ENCODE measurements around the gene ITFG2.
"Not testable (repeated sequence)": the region's sequence is repeated elsewhere in the genome, so short reads cannot be mapped to it uniquely, and the experiment has no call there.

The ITFG2 gene

GRCh38 chr12:2812290-2813213, at the start of gene ITFG2:
TSS of gene ITFG2 (plus strand) at chr12:2812668. CDS start at chr12:2812761, 93 bp downstream.
- DNase-seq (ENCODE audit: low spot score) = peak; percentile 98

DNA sequence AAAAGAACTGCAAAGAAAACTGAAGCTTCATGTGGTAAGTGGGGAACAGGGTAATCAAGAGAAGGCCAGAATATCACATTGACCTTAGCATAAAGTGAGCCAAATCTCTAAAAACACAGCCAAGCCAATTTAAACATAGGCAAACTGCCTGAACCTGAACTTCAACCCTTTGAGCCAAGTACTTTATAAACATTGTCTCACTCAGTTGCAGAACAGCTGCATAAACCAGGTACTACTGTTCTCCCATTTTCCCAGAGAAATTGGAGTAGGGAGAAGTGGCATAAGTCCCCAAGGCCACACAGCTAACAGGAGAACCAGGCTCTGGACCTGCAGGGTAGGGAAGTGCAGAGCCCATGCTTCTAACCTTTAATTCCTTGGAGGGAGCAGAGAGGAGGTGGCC, 48.1 kb upstream of the ITFG2 start:
- no peak for DNase-seq (ENCODE audit: low spot score)

GRCh38 chr12:2765052-2765451, 47.4 kb upstream of the ITFG2 start:
- DNase-seq (ENCODE audit: low spot score) = no peak

DNA sequence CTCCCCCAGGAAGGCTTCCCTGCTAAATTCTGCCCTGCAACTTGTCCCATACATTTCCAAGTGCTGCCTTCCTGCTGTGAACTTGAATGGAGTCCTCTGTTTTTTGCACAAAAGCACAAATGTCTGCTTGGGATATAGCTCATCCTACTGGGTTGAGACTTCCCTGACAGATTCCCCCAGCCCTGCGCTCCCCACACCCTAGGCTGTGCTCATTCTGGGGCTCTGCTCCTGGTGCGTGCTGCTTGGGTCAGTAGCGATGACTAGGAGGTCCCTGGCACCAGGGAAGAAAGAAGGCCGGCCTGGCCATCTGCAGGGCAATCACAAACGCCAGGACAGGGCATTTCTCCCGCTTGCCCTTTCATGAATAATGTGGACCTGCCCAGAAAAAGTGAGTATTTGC, 46.9 kb upstream of the ITFG2 start:
- no peak for DNase-seq (ENCODE audit: low spot score)

GRCh38 chr12:2768224-2768961, 44.1 kb upstream of the ITFG2 start:
- DNase-seq (ENCODE audit: low spot score) = no peak

DNA sequence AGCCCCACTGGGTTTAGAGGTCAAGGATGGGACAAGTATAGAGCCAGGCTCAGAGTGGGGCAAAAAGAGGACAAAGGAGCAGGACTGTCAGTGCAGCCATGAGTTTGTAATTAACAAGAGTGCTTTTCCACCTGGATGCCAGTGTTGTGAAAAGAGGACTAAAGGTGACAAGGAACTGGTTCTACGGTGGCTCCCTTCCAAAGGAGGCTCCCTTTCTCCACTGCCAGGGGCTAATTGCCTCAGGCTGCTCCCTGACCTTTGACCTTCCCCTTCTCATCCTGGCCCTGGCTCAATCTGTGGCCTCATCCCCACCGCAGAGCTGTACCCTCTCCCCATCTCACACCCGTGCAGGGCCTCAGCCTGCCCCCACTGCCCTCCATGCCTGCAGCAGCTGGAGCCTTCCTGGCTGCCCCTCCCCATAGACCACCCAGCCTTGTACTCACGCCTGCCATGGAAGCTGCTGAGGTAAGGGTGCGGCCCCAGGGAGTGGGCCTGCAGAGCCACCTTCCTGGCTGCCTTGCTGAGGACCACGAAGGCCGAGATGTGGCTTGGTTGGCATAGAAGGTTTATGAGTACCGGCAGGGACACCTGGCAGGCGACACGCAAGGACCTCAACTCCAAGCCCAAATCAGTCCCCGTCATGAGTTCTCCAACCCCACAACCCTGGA, 42.5 kb upstream of the ITFG2 start:
- DNase-seq (ENCODE audit: low spot score) = no peak

DNA sequence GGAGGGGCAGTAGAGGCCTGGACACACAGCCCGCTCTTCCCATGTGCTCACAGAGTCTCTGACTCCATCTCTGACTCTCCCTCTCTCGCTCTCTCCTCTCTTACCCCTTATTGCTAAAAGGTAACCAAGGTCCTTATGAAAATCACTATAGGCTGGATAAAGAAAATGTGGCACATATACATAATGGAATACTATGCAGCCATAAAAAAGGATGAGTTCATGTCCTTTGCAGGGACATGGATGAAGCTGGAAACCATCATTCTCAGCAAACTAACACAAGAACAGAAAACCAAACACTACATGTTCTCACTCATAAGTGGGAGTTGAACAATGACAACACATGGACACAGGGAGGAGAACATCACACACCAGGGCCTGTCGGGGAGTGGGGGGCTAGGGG, 41.9 kb upstream of the ITFG2 start:
- DNase-seq (ENCODE audit: low spot score) = not testable (repeated sequence)

GRCh38 chr12:2772370-2772769, 40.1 kb upstream of the ITFG2 start:
- DNase-seq (ENCODE audit: low spot score) = no peak

DNA sequence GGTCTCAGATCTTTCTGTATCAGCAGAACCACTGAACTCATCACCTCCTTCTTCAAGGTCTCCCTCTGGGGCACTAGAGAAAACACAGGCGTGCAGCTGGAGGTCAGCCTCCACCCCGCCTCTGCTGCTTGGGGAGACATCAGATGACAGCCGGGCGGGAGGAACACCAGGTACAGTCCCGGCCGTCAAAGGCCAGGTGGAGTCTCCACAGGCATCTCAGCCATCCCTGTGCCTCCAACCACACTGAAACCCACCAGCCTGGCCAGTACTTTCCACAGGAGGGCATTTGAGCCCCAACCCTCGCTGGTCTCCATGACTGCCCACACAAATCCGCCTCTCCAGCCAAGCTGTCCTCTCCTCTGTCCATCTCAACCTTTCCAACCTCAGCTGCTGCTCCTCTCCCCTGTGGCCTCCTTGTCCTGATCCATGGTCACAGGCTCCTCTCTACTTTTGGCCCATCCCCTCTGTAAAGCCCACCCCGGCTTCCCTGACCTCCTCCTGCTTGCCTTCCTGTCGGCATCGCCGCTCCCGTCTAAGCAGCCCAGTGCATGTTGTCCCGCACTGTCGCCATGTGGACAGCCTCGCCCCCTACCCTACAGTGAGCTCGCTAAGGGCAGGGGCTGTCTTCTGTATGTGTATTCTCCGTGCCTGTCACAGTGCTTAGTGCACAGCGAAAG, 39.1 kb upstream of the ITFG2 start:
- no peak for DNase-seq (ENCODE audit: low spot score)

GRCh38 chr12:2775431-2775830, 37.0 kb upstream of the ITFG2 start:
- DNase-seq (ENCODE audit: low spot score) = no peak

GRCh38 chr12:2776129-2776806, 36.2 kb upstream of the ITFG2 start:
- DNase-seq (ENCODE audit: low spot score) = no peak

GRCh38 chr12:2779281-2779680, 33.2 kb upstream of the ITFG2 start:
- no peak for DNase-seq (ENCODE audit: low spot score)

GRCh38 chr12:2783936-2784600, 28.4 kb upstream of the ITFG2 start:
- peak; percentile 80 for DNase-seq (ENCODE audit: low spot score)

GRCh38 chr12:2785017-2785416, 27.5 kb upstream of the ITFG2 start:
- DNase-seq (ENCODE audit: low spot score) = no peak

GRCh38 chr12:2791089-2791488, 21.4 kb upstream of the ITFG2 start:
- DNase-seq (ENCODE audit: low spot score) = no peak

DNA sequence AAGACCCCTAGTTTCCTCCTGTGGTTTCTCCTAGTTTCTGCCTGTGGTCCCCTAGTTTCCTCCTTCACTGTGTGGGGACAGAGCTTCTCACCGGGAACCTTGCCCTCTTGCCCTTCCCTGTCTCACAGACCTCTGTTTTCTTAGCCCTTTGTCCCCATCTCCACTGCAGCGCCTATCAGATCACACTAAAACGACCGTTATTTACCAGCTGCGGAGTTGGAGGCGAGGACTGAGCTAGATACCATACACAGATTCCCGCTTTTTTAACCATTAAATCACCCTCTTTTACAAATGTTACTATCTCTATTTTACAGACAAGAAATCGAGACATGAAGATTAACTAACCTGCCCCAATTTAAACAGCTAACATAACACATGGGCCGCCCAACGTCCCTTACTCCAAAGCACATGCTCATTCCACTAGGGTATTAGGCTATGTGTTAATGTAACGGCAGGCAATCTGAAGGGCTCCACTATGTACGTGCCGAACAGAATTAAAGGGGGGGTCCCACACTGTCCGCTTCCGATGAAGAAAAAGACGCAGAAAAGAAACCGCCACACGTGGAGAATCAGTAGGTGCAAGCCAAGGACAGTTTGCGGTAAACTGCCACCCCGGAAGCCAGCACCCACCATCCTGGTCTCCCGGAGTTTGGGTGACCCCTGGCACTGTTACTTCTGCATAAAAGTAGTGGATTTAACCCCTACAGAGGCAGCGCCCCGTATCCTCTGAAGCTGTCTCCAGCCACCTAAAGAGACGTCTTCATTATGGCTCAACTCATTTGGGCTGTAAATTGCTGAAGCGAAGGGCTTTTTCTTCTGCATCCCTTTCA, 19.6 kb upstream of the ITFG2 start:
- DNase-seq (ENCODE audit: low spot score) = no peak

GRCh38 chr12:2793561-2793960, 18.9 kb upstream of the ITFG2 start:
- DNase-seq (ENCODE audit: low spot score) = no peak

GRCh38 chr12:2794191-2794735, 18.2 kb upstream of the ITFG2 start:
- peak; percentile 68 for DNase-seq (ENCODE audit: low spot score)

GRCh38 chr12:2794736-2795289, 17.7 kb upstream of the ITFG2 start, which contains the start of gene FKBP4:
TSS of gene FKBP4 (plus strand) at chr12:2794970. CDS start at chr12:2795140, 170 bp downstream.
- DNase-seq (ENCODE audit: low spot score) = peak; percentile 96

Measured in AG08395 (cell line).